Left colon (tissue), 2 donors: ENCODE measurements around the gene RPS6KA2. TPM values are rescaled to one million over a fixed set of nuclear protein-coding genes. Genes with fewer than 3 reads are reported as not detected.

ENCODE experiments used
- ATAC-seq: fragments of 200-7000 bp; cut with Tn5 transposase; one replicate; pipeline ENCODE4 v1.9.1; 2020; ENCODE audit warnings: mild to moderate bottlenecking, moderate library complexity
- DNase-seq, 2 donors: peaks; one replicate each; pipeline ENCODE4 v3.0.0-alpha.2; 2020
- intact Hi-C, 2 donors: fragments of 100-400 bp; cut with DNase I in 1 of 2; cut with micrococcal nuclease in 1 of 2; formaldehyde crosslinking; loops; one replicate each; pipeline versions ENCODE4 v1.11.2 to v1.14.0; 2022; cut with DNase I, micrococcal nuclease
- total RNA-seq, 2 donors: library from RNA; stranded (reverse); fragmentation: NEBNext Ultra II Directional; extraction: Animal tissue kit (Norgen Biotek cat#: 25700); gene quantifications; one replicate each; pipeline ENCODE4 v1.2.1, GENCODE V29; 2021
- donor health status: DM: no; HTN: no; CAD: no.
- donor health status: DM: yes; HTN: yes; CAD: no.

Gene RPS6KA2
- total RNA-seq, 2 donors from 2014 or later = 11.5 to 13.3 TPM

- DNase-seq (no peak), ATAC-seq (no peak)
- intact Hi-C loops = no loop called here
Measured at GRCh38 chr6:166454692-166455515, 172.1 kb downstream of the RPS6KA2 start.

- intact Hi-C loops = no loop called here
- ATAC-seq (no peak), DNase-seq (no peak)
Measured at GRCh38 chr6:166453651-166454050, 173.4 kb downstream of the RPS6KA2 start.

- intact Hi-C loops = no loop called here
- ATAC-seq = no peak
- DNase-seq = no peak
Measured at GRCh38 chr6:166450167-166450873, 176.7 kb downstream of the RPS6KA2 start.

GRCh38 chr6:166449641-166450040 is 177.4 kb downstream of the RPS6KA2 start:
- DNase-seq = no peak
- intact Hi-C loops = no loop called here
- ATAC-seq = no peak

- ATAC-seq (no peak), DNase-seq (no peak)
- intact Hi-C loops = no loop called here
Measured at GRCh38 chr6:166449036-166449435, 178.0 kb downstream of the RPS6KA2 start.

- intact Hi-C loops = no loop called here
- DNase-seq (no peak), ATAC-seq (no peak)
Measured at GRCh38 chr6:166448432-166448831, 178.6 kb downstream of the RPS6KA2 start.

- ATAC-seq (no peak), DNase-seq (no peak)
- intact Hi-C loops = no loop called here
Measured at GRCh38 chr6:166446567-166447065, 180.4 kb downstream of the RPS6KA2 start.

GRCh38 chr6:166446146-166446545 is 180.9 kb downstream of the RPS6KA2 start:
- DNase-seq (no peak), ATAC-seq (no peak)
- intact Hi-C loops = no loop called here

GRCh38 chr6:166444446-166444845 is 182.6 kb downstream of the RPS6KA2 start:
- intact Hi-C loops = no loop called here
- no peak for DNase-seq
- no peak for ATAC-seq

GRCh38 chr6:166443166-166443565 is 183.9 kb downstream of the RPS6KA2 start:
- no peak for DNase-seq

GRCh38 chr6:166442131-166442685 is 184.8 kb downstream of the RPS6KA2 start:
- no peak for ATAC-seq
- intact Hi-C loops = no loop called here
- DNase-seq = no peak

More at GRCh38 chr6:166443166-166443565, 183.9 kb downstream of the RPS6KA2 start:
- intact Hi-C loops = no loop called here
- ATAC-seq = no peak

GRCh38 chr6:166441325-166442078 is 185.5 kb downstream of the RPS6KA2 start:
- ATAC-seq (no peak), DNase-seq (no peak)
- intact Hi-C loops = no loop called here

GRCh38 chr6:166440729-166441128 is 186.3 kb downstream of the RPS6KA2 start:
- intact Hi-C loops = no loop called here
- ATAC-seq (no peak), DNase-seq (no peak)

GRCh38 chr6:166440106-166440505 is 186.9 kb downstream of the RPS6KA2 start:
- no peak for DNase-seq
- no peak for ATAC-seq
- intact Hi-C loops = no loop called here

GRCh38 chr6:166439366-166440091 is 187.5 kb downstream of the RPS6KA2 start:
- no peak for ATAC-seq
- intact Hi-C loops = no loop called here
- DNase-seq = no peak

- no peak for ATAC-seq
- intact Hi-C loops = no loop called here
Measured at GRCh38 chr6:166438211-166438861, 188.7 kb downstream of the RPS6KA2 start.

GRCh38 chr6:166437661-166438060 is 189.4 kb downstream of the RPS6KA2 start:
- ATAC-seq (no peak), DNase-seq (no peak)
- intact Hi-C loops = no loop called here

More at GRCh38 chr6:166438211-166438861, 188.7 kb downstream of the RPS6KA2 start:
- DNase-seq = no peak
